Kidney (tissue), 14 donors: ENCODE measurements around the gene ZFP36L2. TPM values are rescaled to one million over a fixed set of nuclear protein-coding genes. Genes with fewer than 3 reads are reported as not detected.

Source experiments
- DNase-seq, 5 donors: peaks; one replicate each; pipeline ENCODE4 v3.0.0-alpha.2; 2013 to 2020
- FAIRE-seq: peaks from 2 replicates; lab custom pipeline; 2012; peaks lifted over from hg19 to GRCh38; lab: Jason Lieb, UNC
- H3K27ac ChIP-seq, 2 donors: one replicate each; pipeline ENCODE4 v1.7.0; 2013; ENCODE audit warnings: low read depth in 2 of 2, low read length in 2 of 2, inconsistent platforms in 1 of 2
- H3K27me3 ChIP-seq: one replicate; pipeline ENCODE4 v1.7.1; 2013; ENCODE audit warnings: low read length, inconsistent platforms; ENCODE audit not compliant: control insufficient read depth, insufficient read depth
- H3K36me3 ChIP-seq, 3 donors: one replicate each; pipeline versions ENCODE4 v1.7.0 to v1.7.1; 2013; ENCODE audit warnings: low read length in 3 of 3, control low read depth in 1 of 3, inconsistent platforms in 1 of 3; ENCODE audit not compliant: insufficient read depth in 3 of 3, control insufficient read depth in 2 of 3
- H3K4me1 ChIP-seq, 3 donors: one replicate each; pipeline versions ENCODE4 v1.7.0 to v1.7.1; 2013; ENCODE audit warnings: low read length in 3 of 3, inconsistent platforms in 1 of 3, low read depth in 1 of 3; ENCODE audit not compliant: control insufficient read depth in 2 of 3, insufficient read depth in 2 of 3
- H3K4me3 ChIP-seq, 3 donors: one replicate each; pipeline versions ENCODE4 v1.7.0 to v1.8.1; 2013; ENCODE audit warnings: low read length in 3 of 3, control low read depth in 1 of 3, inconsistent platforms in 1 of 3
- H3K9ac ChIP-seq, 3 donors: one replicate each; pipeline versions ENCODE4 v1.7.0 to v1.7.1; 2013; ENCODE audit warnings: low read length in 3 of 3, control low read depth in 1 of 3, inconsistent platforms in 1 of 3
- H3K9me3 ChIP-seq, 3 donors: one replicate each; pipeline versions ENCODE4 v1.7.0 to v1.7.1; 2013; ENCODE audit warnings: low read length in 3 of 3, control low read depth in 1 of 3, inconsistent platforms in 1 of 3; ENCODE audit not compliant: control insufficient read depth in 2 of 3, insufficient read depth in 1 of 3
- intact Hi-C: fragments of 100-400 bp; cut with DNase I; formaldehyde crosslinking; loops from one replicate; pipeline ENCODE4 v1.11.1; 2022
- polyA plus RNA-seq: library from polyadenylated mRNA; stranded (reverse); fragments of 350-450 nt; fragmentation: Illumina TruSeq; extraction: RNeasy Lipid Tissue Mini Kit (QIAGEN cat#74804); gene quantifications from one replicate; pipeline ENCODE4 v1.2.3, GENCODE V29; 2014; ENCODE audit warnings: low read depth, low replicate concordance; ENCODE audit not compliant: insufficient read depth
- total RNA-seq: library from RNA; stranded (reverse); fragmentation: NEBNext Ultra II Directional; extraction: Animal tissue kit (Norgen Biotek cat#: 25700); gene quantifications from one replicate; pipeline ENCODE4 v1.2.1, GENCODE V29; 2021
- TF ChIP-seq, protein P1 (sequence below): IDR thresholded peaks from 3 replicates; pipeline ENCODE4 v1.5.1; 2012; ENCODE audit warnings: mild to moderate bottlenecking, moderate library complexity, borderline replicate concordance; ENCODE audit not compliant: insufficient read depth; ENCODE audit errors: extremely low read depth
- donor health status: control.
- donor health status: control.
- donor health status: control.
- donor health status: control.
- donor health status: control.
- donor health status: DM: yes; HTN: yes; CAD: no.
- donor health status: Normal renal cell carcinoma (clear cell type).

The ZFP36L2 gene
- total and polyA plus RNA-seq, 2 donors from 2014 or later = 35.4 to 247 TPM

- Histone ChIP-seq H3K4me1 (peaks cover 6 to 27% (median 17%) of the 10 kb centered on the region in 3 donors), H3K36me3 (peaks cover 3 to 22% (median 7%) of the 10 kb centered on the region in 3 donors)
- no peak for FAIRE-seq
Measured at GRCh38 chr2:43225788-43226557, 433 bp downstream of the ZFP36L2 start.

DNA sequence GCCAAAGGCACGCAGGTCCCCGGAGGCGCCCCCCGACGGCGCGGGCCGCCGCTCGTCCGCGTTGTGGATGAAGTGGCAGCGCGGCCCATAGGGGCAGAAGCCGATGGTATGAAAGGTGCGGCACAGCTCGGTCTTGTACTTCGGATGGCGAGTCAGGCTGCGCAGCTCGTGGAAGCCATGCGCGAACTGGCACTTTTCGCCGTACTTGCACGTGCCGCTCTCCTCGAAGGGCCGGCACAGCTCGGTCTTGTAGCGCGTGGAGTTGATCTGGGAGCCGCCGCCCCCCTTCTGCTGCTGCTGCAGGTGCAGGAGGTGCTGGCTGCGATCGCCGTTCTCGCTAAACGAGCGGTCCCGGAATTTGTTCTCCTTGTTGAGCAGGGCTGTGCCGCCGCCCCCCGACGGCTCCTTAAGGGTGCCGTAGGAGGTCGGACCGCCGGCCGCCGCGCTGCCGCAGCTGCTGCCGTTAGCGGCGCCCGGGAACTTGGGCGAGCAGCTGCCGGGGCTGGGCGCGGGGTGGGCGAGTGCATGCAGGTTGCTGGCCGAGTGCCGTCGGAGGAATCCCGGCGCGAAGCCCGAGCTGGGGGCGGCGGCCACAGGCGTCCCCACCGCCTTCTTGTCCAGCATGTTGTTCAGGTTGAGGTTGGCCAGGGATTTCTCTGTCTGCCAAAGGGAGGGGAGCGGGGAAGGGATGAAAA lies 1.2 kb downstream of the ZFP36L2 start:
- FAIRE-seq (no peak), DNase-seq (peak; percentile 53 to 90 (median 65))

More at GRCh38 chr2:43225788-43226557, 433 bp downstream of the ZFP36L2 start:
- peak; percentile 77 to 94 (median 88) for DNase-seq
- H3K4me3 ChIP-seq = peak overlapping the region; percentile 80 to 92 (median 85)
- H3K9ac ChIP-seq = peak overlapping the region; percentile 75 to 96 (median 90)
- H3K27me3 ChIP-seq = no peaks in the 10 kb centered on the region
- H3K27ac ChIP-seq = peak overlapping the region; percentile 98 to 99
- H3K9me3 ChIP-seq = no peaks in the 10 kb centered on the region
- intact Hi-C loops = loop anchor here (5.0 to 10.0 kb wide), 2 partner anchors 204 to 271 kb away; no protein-coding TSS in a partner anchor
- TF ChIP-seq, protein P1, sequence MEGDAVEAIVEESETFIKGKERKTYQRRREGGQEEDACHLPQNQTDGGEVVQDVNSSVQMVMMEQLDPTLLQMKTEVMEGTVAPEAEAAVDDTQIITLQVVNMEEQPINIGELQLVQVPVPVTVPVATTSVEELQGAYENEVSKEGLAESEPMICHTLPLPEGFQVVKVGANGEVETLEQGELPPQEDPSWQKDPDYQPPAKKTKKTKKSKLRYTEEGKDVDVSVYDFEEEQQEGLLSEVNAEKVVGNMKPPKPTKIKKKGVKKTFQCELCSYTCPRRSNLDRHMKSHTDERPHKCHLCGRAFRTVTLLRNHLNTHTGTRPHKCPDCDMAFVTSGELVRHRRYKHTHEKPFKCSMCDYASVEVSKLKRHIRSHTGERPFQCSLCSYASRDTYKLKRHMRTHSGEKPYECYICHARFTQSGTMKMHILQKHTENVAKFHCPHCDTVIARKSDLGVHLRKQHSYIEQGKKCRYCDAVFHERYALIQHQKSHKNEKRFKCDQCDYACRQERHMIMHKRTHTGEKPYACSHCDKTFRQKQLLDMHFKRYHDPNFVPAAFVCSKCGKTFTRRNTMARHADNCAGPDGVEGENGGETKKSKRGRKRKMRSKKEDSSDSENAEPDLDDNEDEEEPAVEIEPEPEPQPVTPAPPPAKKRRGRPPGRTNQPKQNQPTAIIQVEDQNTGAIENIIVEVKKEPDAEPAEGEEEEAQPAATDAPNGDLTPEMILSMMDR = no peak

DNA sequence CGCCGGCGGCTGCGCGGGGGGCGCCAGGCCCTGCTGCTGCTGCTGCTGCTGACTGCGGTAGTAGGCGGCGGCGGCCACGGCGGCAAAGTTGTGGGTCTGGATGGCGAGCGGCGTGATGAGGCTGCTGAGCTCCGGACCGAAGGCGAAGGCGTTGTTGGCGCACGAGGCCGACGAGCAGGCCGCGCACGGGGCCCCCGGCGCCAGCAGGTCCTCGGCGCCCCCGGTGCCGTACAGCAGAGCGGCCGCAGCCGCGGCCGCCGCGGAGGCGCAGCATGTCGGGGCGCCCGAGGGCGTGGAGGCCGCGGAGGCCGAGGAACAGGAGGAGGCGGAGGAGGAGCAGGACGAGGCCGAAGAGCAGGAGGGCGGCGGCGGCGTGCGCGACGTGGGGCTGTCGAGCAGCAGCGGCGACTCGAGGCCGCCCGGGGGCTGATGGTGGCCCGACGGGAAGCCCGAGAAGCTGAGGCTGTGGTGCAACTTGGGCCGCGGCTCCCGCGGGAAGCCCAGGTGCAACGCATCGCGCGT lies 1.8 kb downstream of the ZFP36L2 start:
- Histone ChIP-seq H3K27me3 (no peaks in the 10 kb centered on the region), H3K4me1 (peaks cover 11 to 37% (median 21%) of the 10 kb centered on the region in 3 donors), H3K36me3 (peaks cover 3 to 18% (median 5%) of the 10 kb centered on the region in 3 donors), H3K4me3 (peak overlapping the region; percentile 67 to 92 (median 85)), H3K27ac (peak overlapping the region; percentile 98 to 99), H3K9ac (peak overlapping the region in 2 of 3 donors; percentile 90 to 96), H3K9me3 (no peaks in the 10 kb centered on the region)
- TF ChIP-seq, protein P1 = no peak
- intact Hi-C loops = loop anchor here (5.0 to 10.0 kb wide), 2 partner anchors 202 to 270 kb away; no protein-coding TSS in a partner anchor
- FAIRE-seq (no peak), DNase-seq (peak in 2 of 5 donors; percentile 64 to 82)

More for the DNA sequence above, 1.2 kb downstream of the ZFP36L2 start:
- H3K27ac ChIP-seq = peak overlapping the region; percentile 98 to 99
- H3K9me3 ChIP-seq = no peaks in the 10 kb centered on the region
- peak overlapping the region; percentile 80 to 92 (median 85) for H3K4me3 ChIP-seq
- peak overlapping the region; percentile 75 to 96 (median 90) for H3K9ac ChIP-seq
- peaks cover 3 to 18% (median 5%) of the 10 kb centered on the region in 3 donors for H3K36me3 ChIP-seq
- H3K4me1 ChIP-seq = peaks cover 11 to 34% (median 21%) of the 10 kb centered on the region in 3 donors
- intact Hi-C loops = loop anchor here (5.0 to 10.0 kb wide), 2 partner anchors 203 to 270 kb away; no protein-coding TSS in a partner anchor
- TF ChIP-seq, protein P1 = no peak
- no peaks in the 10 kb centered on the region for H3K27me3 ChIP-seq
